PC-3 (cell line): ENCODE results near the gene GRAMD1C. TPM values are rescaled to one million over a fixed set of nuclear protein-coding genes. Genes with fewer than 3 reads are reported as not detected.

Experiments
- ATAC-seq: fragments of 200-7000 bp; cut with Tn5 transposase; 2 replicates; pipeline ENCODE4 v1.9.1; 2020; ENCODE audit warnings: mild to moderate bottlenecking, moderate library complexity
- BruUV-seq: library from RNA; stranded (reverse); fragments of 400-500 nt; replicated peaks from 2 replicates; lab custom pipeline; 2021; lab: Mats Ljungman, UMichigan
- CTCF ChIA-PET: fragments of 300-600 bp; sonication (Branson Sonifier 250); formaldehyde crosslinking; loops from one replicate; lab custom pipeline; 2022; ENCODE audit warnings: antibody characterized with exemption; lab: Charles Lee
- POLR2A ChIA-PET: fragments of 300-600 bp; sonication (Branson Sonifier 250); formaldehyde crosslinking; loops from one replicate; lab custom pipeline; 2022; ENCODE audit warnings: antibody characterized with exemption; ENCODE audit not compliant: unreplicated experiment; lab: Charles Lee
- DNase-seq: peaks from one replicate; pipeline ENCODE4 v3.0.0-alpha.2; 2015
- H2AFZ ChIP-seq: fragments of 300-600 bp; sonication (generic); 2 replicates; pipeline ENCODE4 v1.6.0; 2016; ENCODE audit warnings: antibody characterized with exemption, low read length
- H3F3A ChIP-seq: fragments of 300-600 bp; sonication (generic); one replicate; pipeline ENCODE4 v1.6.0; 2017; ENCODE audit warnings: antibody characterized with exemption, low read length, control low read depth, mild to moderate bottlenecking; ENCODE audit not compliant: unreplicated experiment
- H3K27ac ChIP-seq: fragments of 300-600 bp; sonication (generic); 2 replicates; pipeline ENCODE4 v1.5.1; 2016; ENCODE audit warnings: mild to moderate bottlenecking, low read length
- H3K27me3 ChIP-seq: fragments of 300-600 bp; sonication (generic); 2 replicates; pipeline ENCODE4 v1.6.1; 2016; ENCODE audit warnings: low read length, mixed read lengths
- H3K36me3 ChIP-seq: fragments of 300-600 bp; sonication (generic); 2 replicates; pipeline ENCODE4 v1.6.1; 2016; ENCODE audit warnings: low read depth, mixed run types, low read length, mixed read lengths
- H3K4me1 ChIP-seq: fragments of 300-600 bp; sonication (generic); 2 replicates; pipeline ENCODE4 v1.5.1; 2016; ENCODE audit warnings: low read length; ENCODE audit not compliant: insufficient read depth
- H3K4me2 ChIP-seq: fragments of 300-600 bp; sonication (generic); 2 replicates; pipeline ENCODE4 v1.6.0; 2016; ENCODE audit warnings: low read length
- H3K4me3 ChIP-seq: fragments of 300-600 bp; sonication (generic); 2 replicates; pipeline ENCODE4 v1.5.1; 2016; ENCODE audit warnings: mild to moderate bottlenecking, low read length, mixed read lengths
- H3K79me2 ChIP-seq: fragments of 300-600 bp; sonication (generic); 2 replicates; pipeline ENCODE4 v1.6.1; 2017; ENCODE audit warnings: low read length, mixed read lengths
- H3K9ac ChIP-seq: fragments of 300-600 bp; sonication (generic); 2 replicates; pipeline ENCODE4 v1.6.0; 2016; ENCODE audit warnings: mild to moderate bottlenecking, low read length
- H3K9me2 ChIP-seq: fragments of 300-600 bp; sonication (generic); replicated peaks from 2 replicates; pipeline ENCODE4 v1.6.1; 2016; ENCODE audit warnings: mixed run types, low read length, mixed read lengths
- H3K9me3 ChIP-seq: fragments of 300-600 bp; sonication (generic); 2 replicates; pipeline ENCODE4 v1.6.1; 2016; ENCODE audit warnings: low read length, mixed read lengths
- H4K20me1 ChIP-seq: fragments of 300-600 bp; sonication (generic); 2 replicates; pipeline ENCODE4 v1.6.1; 2016; ENCODE audit warnings: low read length, mixed read lengths
- EZH2 ChIP-seq: fragments of 300-600 bp; sonication (generic); IDR thresholded peaks from one replicate; pipeline ENCODE4 v1.6.1; 2017; ENCODE audit warnings: antibody characterized with exemption, mild to moderate bottlenecking, low read length; ENCODE audit not compliant: unreplicated experiment
- EZH2phosphoT487 ChIP-seq: fragments of 300-600 bp; sonication (generic); IDR thresholded peaks from 2 replicates; pipeline ENCODE4 v1.6.1; 2018; ENCODE audit warnings: mild to moderate bottlenecking, antibody characterized with exemption, low read length, borderline replicate concordance
- intact Hi-C: fragments of 100-400 bp; cut with micrococcal nuclease; formaldehyde crosslinking; loops from 2 replicates; pipeline ENCODE4 v1.9.0; 2023
- total RNA-seq: library from RNA; depleted of rRNA; stranded (reverse); fragments of >200 nt; gene quantifications from 2 replicates; pipeline ENCODE4 v1.2.3, GENCODE V29; 2014
- TF ChIP-seq, protein P1 (sequence below): fragments of 300-600 bp; sonication (generic); conservative IDR thresholded peaks from 2 replicates; pipeline ENCODE4 v1.5.1; 2017; ENCODE audit warnings: antibody characterized with exemption, low read depth, mild to moderate bottlenecking, low read length

The GRAMD1C gene
- total RNA-seq, 1 experiment from 2014 or later = 2.8 TPM

DNA sequence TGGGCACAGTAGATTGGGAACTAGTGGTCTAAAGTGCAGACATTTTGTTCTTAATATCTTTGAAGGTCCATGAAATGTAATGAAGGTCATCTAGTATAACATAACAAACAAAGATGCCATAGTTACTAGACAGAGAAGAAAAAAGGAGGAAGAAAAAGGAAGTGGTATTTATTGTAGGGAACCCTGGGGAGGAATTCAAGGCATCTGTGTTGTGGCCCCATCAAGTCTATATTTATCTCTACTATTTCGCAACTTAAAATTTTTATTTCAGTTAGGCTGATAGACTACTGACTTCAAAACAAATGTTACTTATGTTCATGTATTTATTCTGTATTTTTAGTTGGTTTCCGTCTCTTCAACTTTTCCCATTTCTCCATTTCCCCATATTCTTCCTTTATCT lies 60.3 kb downstream of the GRAMD1C start:
- Histone ChIP-seq H3K9me2 (no peaks in the 10 kb centered on the region), H4K20me1 (no peaks in the 10 kb centered on the region), H3K79me2 (no peaks in the 10 kb centered on the region), H3K9ac (no peak overlapping the region), H2AFZ (no peak overlapping the region), H3K27me3 (no peaks in the 10 kb centered on the region), H3K27ac (no peak overlapping the region), H3K36me3 (no peaks in the 10 kb centered on the region), H3K9me3 (no peaks in the 10 kb centered on the region), H3K4me2 (no peak overlapping the region), H3K4me1 (peaks cover 10% of the 10 kb centered on the region; the same call in 1 of the 2 replicates), H3K4me3 (no peak overlapping the region), H3F3A (no peaks in the 10 kb centered on the region)
- POLR2A ChIA-PET = no interaction called here
- ATAC-seq (no peak), DNase-seq (no peak)
- BruUV-seq = no TSS peak
- TF ChIP-seq, protein P1, sequence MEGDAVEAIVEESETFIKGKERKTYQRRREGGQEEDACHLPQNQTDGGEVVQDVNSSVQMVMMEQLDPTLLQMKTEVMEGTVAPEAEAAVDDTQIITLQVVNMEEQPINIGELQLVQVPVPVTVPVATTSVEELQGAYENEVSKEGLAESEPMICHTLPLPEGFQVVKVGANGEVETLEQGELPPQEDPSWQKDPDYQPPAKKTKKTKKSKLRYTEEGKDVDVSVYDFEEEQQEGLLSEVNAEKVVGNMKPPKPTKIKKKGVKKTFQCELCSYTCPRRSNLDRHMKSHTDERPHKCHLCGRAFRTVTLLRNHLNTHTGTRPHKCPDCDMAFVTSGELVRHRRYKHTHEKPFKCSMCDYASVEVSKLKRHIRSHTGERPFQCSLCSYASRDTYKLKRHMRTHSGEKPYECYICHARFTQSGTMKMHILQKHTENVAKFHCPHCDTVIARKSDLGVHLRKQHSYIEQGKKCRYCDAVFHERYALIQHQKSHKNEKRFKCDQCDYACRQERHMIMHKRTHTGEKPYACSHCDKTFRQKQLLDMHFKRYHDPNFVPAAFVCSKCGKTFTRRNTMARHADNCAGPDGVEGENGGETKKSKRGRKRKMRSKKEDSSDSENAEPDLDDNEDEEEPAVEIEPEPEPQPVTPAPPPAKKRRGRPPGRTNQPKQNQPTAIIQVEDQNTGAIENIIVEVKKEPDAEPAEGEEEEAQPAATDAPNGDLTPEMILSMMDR = no peak
- TF ChIP-seq EZH2 = no peak
- no peak for TF ChIP-seq EZH2phosphoT487
- intact Hi-C loops = no loop called here
- CTCF ChIA-PET = no interaction called here

DNA sequence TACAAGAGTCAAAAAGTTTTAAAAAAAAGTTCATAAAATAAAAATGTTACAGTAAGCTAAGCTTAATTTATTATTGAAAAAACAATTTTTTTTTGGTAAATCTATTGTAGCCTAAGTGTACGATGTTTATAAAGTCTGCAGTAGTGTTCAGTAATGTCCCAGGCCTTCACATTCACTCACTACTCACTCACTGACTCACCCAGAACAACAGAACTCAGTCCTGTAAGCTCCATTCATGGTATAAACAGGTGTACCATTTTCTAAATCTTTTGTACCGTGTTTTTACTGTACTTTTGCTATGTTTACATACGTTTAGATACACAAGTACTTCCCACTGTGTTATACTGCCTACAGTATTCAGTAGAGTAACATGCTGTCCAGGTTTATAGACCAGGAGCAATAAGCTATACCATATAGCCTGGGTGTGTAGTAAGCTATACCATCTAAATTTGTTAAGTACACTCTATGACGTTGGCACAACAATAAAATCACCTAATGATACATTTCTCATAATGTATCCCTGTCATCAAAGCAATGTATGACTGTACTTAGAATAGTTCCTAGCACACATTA lies 68.1 kb downstream of the GRAMD1C start:
- Histone ChIP-seq H3F3A (no peaks in the 10 kb centered on the region), H3K36me3 (no peaks in the 10 kb centered on the region), H3K9me3 (no peaks in the 10 kb centered on the region), H3K9me2 (no peaks in the 10 kb centered on the region), H3K4me1 (no peaks in the 10 kb centered on the region), H3K27me3 (no peaks in the 10 kb centered on the region), H2AFZ (no peak overlapping the region), H4K20me1 (no peaks in the 10 kb centered on the region), H3K4me3 (no peak overlapping the region), H3K79me2 (no peaks in the 10 kb centered on the region), H3K4me2 (no peak overlapping the region), H3K27ac (no peak overlapping the region), H3K9ac (no peak overlapping the region)
- intact Hi-C loops = no loop called here
- POLR2A ChIA-PET = no interaction called here
- TF ChIP-seq, protein P1 = no peak
- TF ChIP-seq EZH2 (no peak), EZH2phosphoT487 (no peak)
- peak; percentile 70 for ATAC-seq
- CTCF ChIA-PET = no interaction called here
- peak; percentile 29 for DNase-seq
- BruUV-seq = no TSS peak

DNA sequence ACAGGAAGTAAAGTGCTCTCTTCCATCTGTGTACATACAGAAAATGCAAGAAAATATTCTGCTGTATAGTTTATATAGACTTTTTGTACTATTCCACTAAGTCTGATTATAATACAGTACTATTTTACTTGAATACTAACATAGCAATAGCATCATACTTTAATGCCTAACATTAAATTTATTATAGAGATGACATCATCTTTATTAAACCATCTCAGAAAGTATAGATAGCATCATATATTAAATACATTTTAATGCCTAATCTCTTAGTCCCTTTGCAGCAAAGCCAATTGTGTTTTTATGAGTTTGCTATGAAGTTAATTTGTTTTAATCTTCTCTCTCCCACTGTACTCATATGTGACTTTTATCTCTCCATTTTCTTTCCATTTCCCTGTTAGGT lies 69.5 kb downstream of the GRAMD1C start:
- H3K4me2 ChIP-seq = no peak overlapping the region
- no peaks in the 10 kb centered on the region for H3K9me2 ChIP-seq
- ChIA-PET POLR2A (no interaction called here), CTCF (no interaction called here)
- DNase-seq (no peak), ATAC-seq (no peak)
- no peak overlapping the region for H2AFZ ChIP-seq
- no peaks in the 10 kb centered on the region for H3K79me2 ChIP-seq
- H3K36me3 ChIP-seq = no peaks in the 10 kb centered on the region
- TF ChIP-seq EZH2phosphoT487 = no peak
- no peak for TF ChIP-seq EZH2
- TF ChIP-seq, protein P1 = no peak
- H3K27ac ChIP-seq = no peak overlapping the region
- no peaks in the 10 kb centered on the region for H3F3A ChIP-seq
- 0 out of 2 replicates have a peak, but pooled peaks cover 4% of the 10 kb centered on the region for H3K4me1 ChIP-seq
- intact Hi-C loops = no loop called here
- BruUV-seq = no TSS peak
- no peaks in the 10 kb centered on the region for H3K27me3 ChIP-seq
- no peak overlapping the region for H3K4me3 ChIP-seq
- no peaks in the 10 kb centered on the region for H3K9me3 ChIP-seq
- no peak overlapping the region for H3K9ac ChIP-seq
- H4K20me1 ChIP-seq = no peaks in the 10 kb centered on the region
